ENCODE results near the gene ANKDD1B.

- TF ChIP-seq POLR2A (IDR thresholded peaks at IDR 0.05; ENCODE audit: insufficient read depth in 1 of 2, low read depth in 2 of 2, low read length in 2 of 2) = no peak
- no peak for TF ChIP-seq EZH2 (conservative IDR thresholded peaks at IDR 0.05; ENCODE audit: low read depth, low read length)
- no peak for TF ChIP-seq REST (IDR thresholded peaks at IDR 0.05; ENCODE audit: borderline replicate concordance in 1 of 2, low read depth in 1 of 2, low read length in 2 of 2)
- TF ChIP-seq SRSF1 (optimal IDR thresholded peaks at IDR 0.05; ENCODE audit: low read depth, low read length) = no peak
- TF ChIP-seq NONO (IDR thresholded peaks at IDR 0.05) = no peak
- no peak for TF ChIP-seq NONO (CRISPR knock-in tag; conservative IDR thresholded peaks at IDR 0.05)
- no peak for TF ChIP-seq ZFP36 (IDR thresholded peaks at IDR 0.05; ENCODE audit: borderline replicate concordance, low read depth, low read length, partially characterized antibody)
Observed at GRCh38 chr5:75681125-75681830, 70.0 kb downstream of the ANKDD1B start.
